HCT116 (cell line): ENCODE data around the gene CYP17A1. TPM values are rescaled to one million over a fixed set of nuclear protein-coding genes. Genes with fewer than 3 reads are reported as not detected.

ENCODE experiments used
- ATAC-seq: fragments of 200-7000 bp; cut with Tn5 transposase; 2 replicates; pipeline ENCODE4 v1.9.1; 2020; ENCODE audit warnings: mild to moderate bottlenecking, moderate library complexity
- BruUV-seq: library from RNA; stranded (reverse); fragments of 400-500 nt; replicated peaks from 2 replicates; lab custom pipeline; 2021; lab: Mats Ljungman, UMichigan
- CTCF ChIA-PET: fragments of 300-600 bp; sonication (Branson Sonifier 250); formaldehyde crosslinking; loops from one replicate; lab custom pipeline; 2021; ENCODE audit warnings: antibody characterized with exemption; lab: Charles Lee
- POLR2A ChIA-PET: fragments of 300-600, 350-600 bp; sonication (Branson Sonifier 250); formaldehyde crosslinking; loops from one replicate; lab custom pipeline; 2021; ENCODE audit warnings: antibody characterized with exemption; lab: Charles Lee
- RAD21 ChIA-PET, 2 experiments: fragments of 300-600 bp; sonication (Branson Sonifier 250); formaldehyde crosslinking; loops; one replicate each; lab custom pipeline; 2023; ENCODE audit warnings: low total read pairs in 2 of 2; ENCODE audit not compliant: uncharacterized antibody in 2 of 2, unreplicated experiment in 2 of 2, low non-redundant PET in 1 of 2; lab: Charles Lee
- DNase-seq: peaks from one replicate; pipeline ENCODE4 v3.0.0-alpha.2; 2010; ENCODE audit warnings: low read depth, low spot score
- H2AFZ ChIP-seq: fragments of 200-600 bp; shearing (Covaris generic), sonication (generic); 2 replicates; pipeline ENCODE4 v1.6.1; 2017; ENCODE audit warnings: low read depth, mixed run types, mixed read lengths, antibody characterized with exemption, low read length; ENCODE audit not compliant: poor library complexity, severe bottlenecking
- H3K27ac ChIP-seq: 2 replicates; pipeline ENCODE4 v1.5.1; 2012; ENCODE audit warnings: low read depth, low read length
- H3K27me3 ChIP-seq: fragments of 200-600 bp; sonication (generic); 2 replicates; pipeline ENCODE4 v1.6.1; 2016; ENCODE audit warnings: mixed run types, low read length, mixed read lengths; ENCODE audit not compliant: insufficient read depth
- H3K36me3 ChIP-seq, 2 experiments: fragments of 200-500 bp in 1 of 2; fragments of 200-600 bp in 1 of 2; sonication (Bioruptor generic) in 1 of 2; sonication (generic) in 1 of 2; 2 replicates each; pipeline versions ENCODE4 v1.5.1 to v1.6.1; 2014 to 2016; ENCODE audit warnings: low read length in 2 of 2, inconsistent platforms in 1 of 2, mixed read lengths in 1 of 2, mixed run types in 1 of 2; ENCODE audit not compliant: insufficient read depth in 2 of 2, control insufficient read depth in 1 of 2
- H3K4me1 ChIP-seq, 2 experiments: fragments of 200-600 bp in 1 of 2; sonication (generic) in 1 of 2; 2 replicates each; pipeline versions ENCODE4 v1.5.1 to v1.6.1; 2012 to 2017; ENCODE audit warnings: low read length in 2 of 2, inconsistent platforms in 1 of 2, mild to moderate bottlenecking in 1 of 2, mixed read lengths in 1 of 2, mixed run types in 1 of 2, moderate library complexity in 1 of 2; ENCODE audit not compliant: insufficient read depth in 2 of 2, control insufficient read depth in 1 of 2
- H3K4me2 ChIP-seq: fragments of 200-600 bp; sonication (generic); 2 replicates; pipeline ENCODE4 v1.6.1; 2017; ENCODE audit warnings: mixed run types, low read length, mixed read lengths
- H3K4me3 ChIP-seq, 2 experiments: fragments of 200-600 bp in 1 of 2; sonication (generic) in 1 of 2; replicated peaks in 1 of 2; 2 replicates each; pipeline ENCODE4 v1.5.1; 2011 to 2016; ENCODE audit warnings: low read length in 2 of 2, control low read depth in 1 of 2, low read depth in 1 of 2, mild to moderate bottlenecking in 1 of 2, mixed read lengths in 1 of 2, mixed run types in 1 of 2
- H3K79me2 ChIP-seq: fragments of 200-600 bp; sonication (generic); 2 replicates; pipeline ENCODE4 v1.6.1; 2017; ENCODE audit warnings: mild to moderate bottlenecking, mixed run types, low read length, moderate library complexity, mixed read lengths; ENCODE audit not compliant: insufficient read depth
- H3K9ac ChIP-seq: fragments of 200-600 bp; sonication (generic); 2 replicates; pipeline ENCODE4 v1.6.1; 2016; ENCODE audit warnings: low read length, mixed read lengths
- H3K9me2 ChIP-seq: fragments of 200-600 bp; sonication (generic), shearing (Covaris generic); 2 replicates; pipeline ENCODE4 v1.6.1; 2017; ENCODE audit warnings: mixed run types, mild to moderate bottlenecking, moderate library complexity; ENCODE audit not compliant: insufficient read depth
- H3K9me3 ChIP-seq, 2 experiments: fragments of 200-500 bp in 1 of 2; fragments of 200-600 bp in 1 of 2; sonication (Bioruptor generic) in 1 of 2; sonication (generic) in 1 of 2; 2 replicates each; pipeline ENCODE4 v1.6.1; 2014 to 2017; ENCODE audit warnings: low read length in 2 of 2, mixed read lengths in 2 of 2, inconsistent platforms in 1 of 2, low read depth in 1 of 2, mild to moderate bottlenecking in 1 of 2, mixed run types in 1 of 2, moderate library complexity in 1 of 2; ENCODE audit not compliant: control insufficient read depth in 1 of 2, insufficient read depth in 1 of 2
- H4K20me1 ChIP-seq: fragments of 200-600 bp; sonication (generic), shearing (Covaris generic); 2 replicates; pipeline ENCODE4 v1.6.1; 2017; ENCODE audit warnings: mixed run types, mild to moderate bottlenecking, moderate library complexity; ENCODE audit not compliant: insufficient read depth
- CBX3 ChIP-seq: IDR thresholded peaks from 2 replicates; pipeline ENCODE4 v1.6.1; 2012; ENCODE audit warnings: low read depth
- EGR1 ChIP-seq: IDR thresholded peaks from 2 replicates; pipeline ENCODE4 v1.6.1; 2012; ENCODE audit warnings: low read depth
- EZH2 ChIP-seq: fragments of 200-600 bp; sonication (generic); IDR thresholded peaks from 2 replicates; pipeline ENCODE4 v1.6.1; 2017; ENCODE audit warnings: antibody characterized with exemption, mixed run types
- EZH2phosphoT487 ChIP-seq: fragments of 200-600 bp; IDR thresholded peaks from 2 replicates; pipeline ENCODE4 v1.6.1; 2018; ENCODE audit warnings: antibody characterized with exemption, borderline replicate concordance
- FOSL1 ChIP-seq: IDR thresholded peaks from 2 replicates; pipeline ENCODE4 v1.6.1; 2012; ENCODE audit warnings: low read depth
- JUND ChIP-seq: IDR thresholded peaks from 2 replicates; pipeline ENCODE4 v1.6.1; 2012
- POLR2A ChIP-seq: IDR thresholded peaks from 2 replicates; pipeline ENCODE4 v1.7.0; 2011; ENCODE audit warnings: borderline replicate concordance; ENCODE audit not compliant: insufficient read depth, insufficient read length; ENCODE audit errors: extremely low read depth
- POLR2AphosphoS5 ChIP-seq: IDR thresholded peaks from 2 replicates; pipeline ENCODE4 v1.6.1; 2011; ENCODE audit warnings: mild to moderate bottlenecking, low read depth, low read length, moderate library complexity
- RAD21 ChIP-seq: IDR thresholded peaks from 2 replicates; pipeline ENCODE4 v1.6.1; 2012; ENCODE audit warnings: low read depth, mild to moderate bottlenecking
- SIN3A ChIP-seq: IDR thresholded peaks from 2 replicates; pipeline ENCODE4 v1.6.1; 2012; ENCODE audit warnings: low read depth
- ZNF274 ChIP-seq: fragments of 200-500 bp; sonication (Bioruptor generic); IDR thresholded peaks from 2 replicates; pipeline ENCODE4 v1.6.1; 2014; ENCODE audit warnings: mild to moderate bottlenecking, low read depth, low read length, inconsistent platforms
- intact Hi-C: fragments of 100-400 bp; cut with micrococcal nuclease; formaldehyde crosslinking; loops from 2 replicates; pipeline ENCODE4 v1.10.0; 2022
- total RNA-seq: library from RNA; stranded (reverse); gene quantifications from one replicate; pipeline ENCODE4 v1.2.1, GENCODE V29; 2021; ENCODE audit not compliant: unreplicated experiment
- TF ChIP-seq, protein P1 (sequence below): IDR thresholded peaks from 2 replicates; pipeline ENCODE4 v1.6.1; 2011; ENCODE audit warnings: mild to moderate bottlenecking, low read length, moderate library complexity; ENCODE audit not compliant: insufficient replicate concordance; ENCODE audit errors: extremely low read depth

CYP17A1 gene
- total RNA-seq, 1 experiment from 2014 or later, result 4.0 TPM

DNA sequence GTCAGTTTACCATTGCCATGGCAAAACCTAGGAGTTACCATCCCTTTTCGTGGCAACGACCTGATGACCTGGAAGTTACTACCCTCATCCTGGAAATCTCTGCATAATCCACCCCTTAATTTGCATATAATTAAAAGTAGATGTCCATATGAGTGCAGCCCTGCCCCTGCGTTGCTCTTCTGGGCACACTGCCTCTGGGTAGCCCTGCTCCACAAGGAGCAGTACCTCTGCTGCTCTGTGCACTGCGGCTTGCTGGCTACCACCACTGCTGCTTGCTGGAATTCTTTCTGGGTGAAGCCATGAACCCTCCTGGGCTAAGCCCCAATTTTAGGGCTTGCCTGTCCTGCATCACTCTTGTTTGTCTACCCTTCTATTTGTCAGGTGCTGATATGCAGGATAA is 12.5 kb downstream of the CYP17A1 start:
- Histone ChIP-seq H3K36me3 (no peaks in the 10 kb centered on the region), H3K27ac (no peak overlapping the region), H3K9me3 (no peaks in the 10 kb centered on the region), H3K4me1 (no peaks in the 10 kb centered on the region), H3K4me2 (no peak overlapping the region), H3K4me3 (no peak overlapping the region), H3K9me2 (no peaks in the 10 kb centered on the region), H3K9ac (no peak overlapping the region), H4K20me1 (no peaks in the 10 kb centered on the region), H2AFZ (no peak overlapping the region), H3K27me3 (no peaks in the 10 kb centered on the region), H3K79me2 (no peaks in the 10 kb centered on the region)
- intact Hi-C loops, result no loop called here
- ATAC-seq, result no peak
- no peak for DNase-seq
- BruUV-seq, result no TSS peak
- no peak for TF ChIP-seq POLR2A
- TF ChIP-seq ZNF274, result no peak
- TF ChIP-seq JUND, result no peak
- TF ChIP-seq RAD21, result no peak
- TF ChIP-seq, protein P1, sequence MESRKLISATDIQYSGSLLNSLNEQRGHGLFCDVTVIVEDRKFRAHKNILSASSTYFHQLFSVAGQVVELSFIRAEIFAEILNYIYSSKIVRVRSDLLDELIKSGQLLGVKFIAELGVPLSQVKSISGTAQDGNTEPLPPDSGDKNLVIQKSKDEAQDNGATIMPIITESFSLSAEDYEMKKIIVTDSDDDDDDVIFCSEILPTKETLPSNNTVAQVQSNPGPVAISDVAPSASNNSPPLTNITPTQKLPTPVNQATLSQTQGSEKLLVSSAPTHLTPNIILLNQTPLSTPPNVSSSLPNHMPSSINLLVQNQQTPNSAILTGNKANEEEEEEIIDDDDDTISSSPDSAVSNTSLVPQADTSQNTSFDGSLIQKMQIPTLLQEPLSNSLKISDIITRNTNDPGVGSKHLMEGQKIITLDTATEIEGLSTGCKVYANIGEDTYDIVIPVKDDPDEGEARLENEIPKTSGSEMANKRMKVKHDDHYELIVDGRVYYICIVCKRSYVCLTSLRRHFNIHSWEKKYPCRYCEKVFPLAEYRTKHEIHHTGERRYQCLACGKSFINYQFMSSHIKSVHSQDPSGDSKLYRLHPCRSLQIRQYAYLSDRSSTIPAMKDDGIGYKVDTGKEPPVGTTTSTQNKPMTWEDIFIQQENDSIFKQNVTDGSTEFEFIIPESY, result no peak
- TF ChIP-seq FOSL1, result no peak
- no peak for TF ChIP-seq EGR1
- no peak for TF ChIP-seq EZH2phosphoT487
- TF ChIP-seq SIN3A, result no peak
- TF ChIP-seq EZH2, result no peak
- TF ChIP-seq CBX3, result no peak
- TF ChIP-seq POLR2AphosphoS5, result no peak
- POLR2A ChIA-PET, result no interaction called here
- RAD21 ChIA-PET, result no interaction called here
- CTCF ChIA-PET, result no interaction called here
